Thoracic aorta (tissue), 2 donors: Measurements from ENCODE around the gene STEAP1B. TPM values are rescaled to one million over a fixed set of nuclear protein-coding genes. Genes with fewer than 3 reads are reported as not detected.

Source experiments
- ATAC-seq: fragments of 150-250 bp; one replicate; pipeline ENCODE4 v1.8.0; 2017; ENCODE audit warnings: low read depth; ENCODE audit not compliant: insufficient number of reproducible peaks, low FRiP score
- DNase-seq: peaks from one replicate; pipeline ENCODE4 v3.0.0-alpha.2; 2020; ENCODE audit warnings: low spot score
- H3K27ac ChIP-seq, 2 donors: fragments of 200-600 bp; sonication (generic); 1 replicate in 1 of 2; 2 replicates in 1 of 2; pipeline ENCODE4 v1.5.1; 2016; ENCODE audit warnings: mild to moderate bottlenecking in 2 of 2, moderate library complexity in 2 of 2
- H3K27me3 ChIP-seq: fragments of 200-600 bp; sonication (generic); replicated peaks from 2 replicates; pipeline ENCODE4 v1.6.0; 2016; ENCODE audit warnings: mild to moderate bottlenecking; ENCODE audit not compliant: insufficient read depth
- H3K36me3 ChIP-seq: fragments of 200-600 bp; sonication (generic); one replicate; pipeline ENCODE4 v1.5.1; 2016
- H3K4me1 ChIP-seq, 2 donors: fragments of 200-600 bp; sonication (generic); 1 replicate in 1 of 2; 2 replicates in 1 of 2; pipeline versions ENCODE4 v1.5.1 to v1.6.0; 2016; ENCODE audit warnings: low read depth in 2 of 2, mild to moderate bottlenecking in 1 of 2; ENCODE audit not compliant: control insufficient read depth in 1 of 2
- H3K4me3 ChIP-seq: fragments of 200-600 bp; sonication (generic); 2 replicates; pipeline ENCODE4 v1.5.1; 2016; ENCODE audit warnings: mild to moderate bottlenecking
- H3K9me3 ChIP-seq: fragments of 200-600 bp; sonication (generic); 2 replicates; pipeline ENCODE4 v1.5.1; 2016
- CTCF ChIP-seq: fragments of 200-600 bp; sonication (generic); IDR thresholded peaks from one replicate; pipeline ENCODE4 v1.5.1; 2019; ENCODE audit warnings: antibody characterized with exemption
- total RNA-seq, 2 donors: library from RNA; depleted of rRNA; stranded (reverse); fragments of >200 nt; gene quantifications; one replicate each; pipeline versions ENCODE4 v1.1.0 to v1.2.3, GENCODE V29; 2016

The STEAP1B gene
- total RNA-seq, 2 donors from 2014 or later, result 1.1 TPM; not detected in 1

GRCh38 chr7:22482503-22482902, 17.5 kb downstream of the STEAP1B start:
- no peaks in the 10 kb centered on the region for H3K36me3 ChIP-seq
- no peak overlapping the region for H3K4me3 ChIP-seq
- no peak for TF ChIP-seq CTCF
- H3K9me3 ChIP-seq, result no peaks in the 10 kb centered on the region
- ATAC-seq (no peak), DNase-seq (no peak)
- no peaks in the 10 kb centered on the region for H3K27me3 ChIP-seq
- no peak overlapping the region for H3K27ac ChIP-seq
- H3K4me1 ChIP-seq, result no peaks in the 10 kb centered on the region

GRCh38 chr7:22481726-22482125, 18.3 kb downstream of the STEAP1B start:
- ATAC-seq (no peak), DNase-seq (no peak)
- Histone ChIP-seq H3K36me3 (no peaks in the 10 kb centered on the region), H3K27me3 (no peaks in the 10 kb centered on the region), H3K9me3 (no peaks in the 10 kb centered on the region), H3K4me3 (no peak overlapping the region), H3K27ac (no peak overlapping the region), H3K4me1 (no peaks in the 10 kb centered on the region)
- no peak for TF ChIP-seq CTCF

- H3K27ac ChIP-seq, result no peak overlapping the region
- no peak for DNase-seq
- no peak for ATAC-seq
- H3K36me3 ChIP-seq, result no peaks in the 10 kb centered on the region
- no peaks in the 10 kb centered on the region for H3K4me1 ChIP-seq
- H3K9me3 ChIP-seq, result no peaks in the 10 kb centered on the region
- no peaks in the 10 kb centered on the region for H3K27me3 ChIP-seq
- no peak overlapping the region for H3K4me3 ChIP-seq
- TF ChIP-seq CTCF, result no peak
Measured at GRCh38 chr7:22480523-22481075, 19.4 kb downstream of the STEAP1B start.

- H3K9me3 ChIP-seq, result no peaks in the 10 kb centered on the region
- no peak overlapping the region for H3K27ac ChIP-seq
- DNase-seq (no peak), ATAC-seq (no peak)
- no peaks in the 10 kb centered on the region for H3K27me3 ChIP-seq
- no peak for TF ChIP-seq CTCF
- no peak overlapping the region for H3K4me3 ChIP-seq
- H3K36me3 ChIP-seq, result no peaks in the 10 kb centered on the region
- H3K4me1 ChIP-seq, result no peaks in the 10 kb centered on the region
Measured at GRCh38 chr7:22477876-22478450, 22.0 kb downstream of the STEAP1B start.

- Histone ChIP-seq H3K36me3 (no peaks in the 10 kb centered on the region), H3K4me3 (no peak overlapping the region), H3K27ac (no peak overlapping the region), H3K9me3 (no peaks in the 10 kb centered on the region), H3K27me3 (no peaks in the 10 kb centered on the region), H3K4me1 (no peaks in the 10 kb centered on the region)
- DNase-seq, result no peak
- TF ChIP-seq CTCF, result no peak
- no peak for ATAC-seq
Measured at GRCh38 chr7:22477262-22477661, 22.7 kb downstream of the STEAP1B start.
